Activated CD4-positive, CD25-positive, alpha-beta regulatory T cell treated with anti-CD3 and anti-CD28 coated beads, Interleukin-2, amount 50 U/mL, for 72 hours (primary cell): Measurements from ENCODE around the gene NSUN7.
"Not testable (repeated sequence)": the region's sequence is repeated elsewhere in the genome, so short reads cannot be mapped to it uniquely, and the experiment has no call there.

ENCODE experiments used
- DNase-seq: peaks from one replicate; pipeline ENCODE4 v3.0.0; 2021

Gene NSUN7

GRCh38 chr4:40737879-40738278, 11.9 kb upstream of the NSUN7 start:
- no peak for DNase-seq

- DNase-seq: no peak
Observed at GRCh38 chr4:40739347-40739746, 10.4 kb upstream of the NSUN7 start.

- DNase-seq: no peak
Observed at GRCh38 chr4:40744218-40744617, 5.5 kb upstream of the NSUN7 start.

GRCh38 chr4:40745285-40745984, 4.3 kb upstream of the NSUN7 start:
- no peak for DNase-seq

- DNase-seq: no peak
Observed at GRCh38 chr4:40747207-40747835, 2.4 kb upstream of the NSUN7 start.

GRCh38 chr4:40750461-40751258, 905 bp downstream of the NSUN7 start:
- no peak for DNase-seq

GRCh38 chr4:40755616-40756015, 5.9 kb downstream of the NSUN7 start:
- no peak for DNase-seq

- DNase-seq: no peak
Observed at GRCh38 chr4:40763228-40763716, 13.5 kb downstream of the NSUN7 start.

- DNase-seq: no peak
Observed at GRCh38 chr4:40769266-40769665, 19.5 kb downstream of the NSUN7 start.

- DNase-seq: no peak
Observed at GRCh38 chr4:40778090-40778489, 28.3 kb downstream of the NSUN7 start.

GRCh38 chr4:40782876-40783275, 33.1 kb downstream of the NSUN7 start:
- DNase-seq: no peak

- DNase-seq: no peak
Observed at GRCh38 chr4:40785727-40786126, 36.0 kb downstream of the NSUN7 start.

- DNase-seq: no peak
Observed at GRCh38 chr4:40788331-40788730, 38.6 kb downstream of the NSUN7 start.

GRCh38 chr4:40789031-40789430, 39.3 kb downstream of the NSUN7 start:
- DNase-seq: no peak

- DNase-seq: no peak
Observed at GRCh38 chr4:40789771-40790170, 40.0 kb downstream of the NSUN7 start.

GRCh38 chr4:40800064-40800463, 50.3 kb downstream of the NSUN7 start:
- DNase-seq: no peak

- DNase-seq: no peak
Observed at GRCh38 chr4:40804598-40804997, 54.8 kb downstream of the NSUN7 start.

- no peak for DNase-seq
Observed at GRCh38 chr4:40808926-40809457, 59.2 kb downstream of the NSUN7 start.

GRCh38 chr4:40811956-40812355, 62.2 kb downstream of the NSUN7 start:
- DNase-seq: no peak

- no peak for DNase-seq
Observed at GRCh38 chr4:40812386-40812785, 62.6 kb downstream of the NSUN7 start.

GRCh38 chr4:40812856-40813255, 63.1 kb downstream of the NSUN7 start:
- no peak for DNase-seq

- DNase-seq: not testable (repeated sequence)
Observed at GRCh38 chr4:40817157-40817556, 67.4 kb downstream of the NSUN7 start.

- no peak for DNase-seq
Observed at GRCh38 chr4:40820101-40820500, 70.3 kb downstream of the NSUN7 start.
